ENCODE results near the gene RAPGEF2. TPM values are rescaled to one million over a fixed set of nuclear protein-coding genes. Genes with fewer than 3 reads are reported as not detected.
"Not testable (repeated sequence)": the region's sequence is repeated elsewhere in the genome, so short reads cannot be mapped to it uniquely, and the experiment has no call there.

The RAPGEF2 gene
- total and polyA plus RNA-seq, 2 experiments from 2014 or later = 8.4 to 79.3 TPM

DNA sequence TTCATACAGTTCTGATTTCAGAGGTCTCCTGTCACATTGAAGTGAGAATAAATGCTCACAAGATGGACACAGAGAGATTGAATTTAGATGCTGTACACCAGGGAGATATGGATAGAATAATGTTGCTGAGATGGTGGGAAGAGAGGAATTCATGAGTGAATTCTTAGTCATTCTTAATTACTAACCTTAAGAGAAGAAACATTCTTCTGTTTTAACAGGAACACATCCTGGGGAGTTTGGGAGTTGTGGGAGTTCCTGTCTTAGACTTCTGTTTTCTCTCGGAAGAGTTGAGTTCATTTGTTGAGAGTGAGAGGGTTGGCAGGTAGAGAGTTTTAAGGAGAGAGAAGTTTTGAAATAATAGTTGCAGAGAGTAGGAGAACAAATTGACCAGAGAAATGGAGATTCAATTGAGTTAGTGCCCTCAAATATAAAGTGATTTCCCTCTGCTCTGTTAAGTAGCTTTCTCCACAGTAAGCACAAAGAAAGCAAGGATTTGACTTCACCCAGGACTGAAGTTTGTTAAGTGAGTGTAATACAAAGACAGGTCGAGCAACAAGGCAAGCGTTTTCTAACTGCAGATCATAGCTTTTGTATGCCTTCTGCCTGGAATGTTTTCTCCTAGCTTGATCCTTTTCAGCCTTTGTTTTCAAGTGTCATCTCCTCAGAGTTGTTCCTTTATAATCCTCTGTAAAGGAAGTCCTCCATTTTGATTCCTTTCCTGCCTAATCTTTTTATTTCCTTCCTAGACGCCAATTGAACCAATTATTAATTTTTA is 205.9 kb downstream of the RAPGEF2 start:
- 69% methylated on average over 4 of the region's 4 CpGs for WGBS (ENCODE audit: low lambda C conversion rate, missing lambda C conversion rate)
- Histone ChIP-seq H3K27ac (no peak overlapping the region), H4K20me1 (ENCODE audit: insufficient read depth, poor library complexity, severe bottlenecking) (no peaks in the 10 kb centered on the region), H3K36me3 (replicated peaks; ENCODE audit: insufficient read depth, low read depth) (no peaks in the 10 kb centered on the region), H3K27me3 (no peaks in the 10 kb centered on the region), H3K9me3 (ENCODE audit: low read depth) (no peaks in the 10 kb centered on the region), H2AFZ (no peak overlapping the region), H3K4me2 (no peak overlapping the region), H3K79me2 (peaks cover 18% of the 10 kb centered on the region), H3K9me2 (replicated peaks; ENCODE audit: insufficient read depth) (no peaks in the 10 kb centered on the region), H3K4me3 (no peak overlapping the region), H3K4me1 (ENCODE audit: insufficient read depth) (no peaks in the 10 kb centered on the region)
- DNase-seq (ENCODE audit: low spot score) = no peak
- no peak for TF ChIP-seq EZH2 (IDR thresholded peaks at IDR 0.05; ENCODE audit: borderline replicate concordance)
- TF ChIP-seq, protein P1, sequence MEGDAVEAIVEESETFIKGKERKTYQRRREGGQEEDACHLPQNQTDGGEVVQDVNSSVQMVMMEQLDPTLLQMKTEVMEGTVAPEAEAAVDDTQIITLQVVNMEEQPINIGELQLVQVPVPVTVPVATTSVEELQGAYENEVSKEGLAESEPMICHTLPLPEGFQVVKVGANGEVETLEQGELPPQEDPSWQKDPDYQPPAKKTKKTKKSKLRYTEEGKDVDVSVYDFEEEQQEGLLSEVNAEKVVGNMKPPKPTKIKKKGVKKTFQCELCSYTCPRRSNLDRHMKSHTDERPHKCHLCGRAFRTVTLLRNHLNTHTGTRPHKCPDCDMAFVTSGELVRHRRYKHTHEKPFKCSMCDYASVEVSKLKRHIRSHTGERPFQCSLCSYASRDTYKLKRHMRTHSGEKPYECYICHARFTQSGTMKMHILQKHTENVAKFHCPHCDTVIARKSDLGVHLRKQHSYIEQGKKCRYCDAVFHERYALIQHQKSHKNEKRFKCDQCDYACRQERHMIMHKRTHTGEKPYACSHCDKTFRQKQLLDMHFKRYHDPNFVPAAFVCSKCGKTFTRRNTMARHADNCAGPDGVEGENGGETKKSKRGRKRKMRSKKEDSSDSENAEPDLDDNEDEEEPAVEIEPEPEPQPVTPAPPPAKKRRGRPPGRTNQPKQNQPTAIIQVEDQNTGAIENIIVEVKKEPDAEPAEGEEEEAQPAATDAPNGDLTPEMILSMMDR (IDR thresholded peaks at IDR 0.05; ENCODE audit: poor library complexity) = no peak
- TF ChIP-seq EZH2phosphoT487 (IDR thresholded peaks at IDR 0.05; ENCODE audit: low read depth, severe bottlenecking, unreplicated experiment) = no peak

DNA sequence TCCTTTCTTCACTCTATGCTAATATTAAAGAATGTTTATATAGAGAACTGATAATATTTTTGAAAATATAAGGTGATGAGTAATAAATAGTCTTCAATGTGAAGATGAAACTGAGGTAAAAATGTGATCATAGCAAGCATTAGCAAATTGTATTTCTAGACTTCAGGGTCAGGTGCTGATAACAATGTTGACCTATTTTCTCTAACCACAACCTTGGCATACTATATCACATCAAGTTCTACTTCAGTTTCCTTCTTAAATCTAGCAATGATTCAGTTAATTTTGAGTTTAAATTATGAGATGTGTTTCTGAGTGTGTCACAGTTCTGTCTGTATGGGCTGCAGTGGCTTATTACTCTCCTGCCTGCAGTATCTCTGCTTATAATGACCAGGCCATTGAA is 209.4 kb downstream of the RAPGEF2 start:
- H3K27me3 ChIP-seq = no peaks in the 10 kb centered on the region
- H3K4me3 ChIP-seq = no peak overlapping the region
- H2AFZ ChIP-seq = no peak overlapping the region
- H4K20me1 ChIP-seq (ENCODE audit: insufficient read depth, poor library complexity, severe bottlenecking) = no peaks in the 10 kb centered on the region
- no peak overlapping the region for H3K27ac ChIP-seq
- H3K36me3 ChIP-seq (replicated peaks; ENCODE audit: insufficient read depth, low read depth) = no peaks in the 10 kb centered on the region
- TF ChIP-seq, protein P1 (IDR thresholded peaks at IDR 0.05; ENCODE audit: poor library complexity) = no peak
- TF ChIP-seq EZH2phosphoT487 (IDR thresholded peaks at IDR 0.05; ENCODE audit: low read depth, severe bottlenecking, unreplicated experiment) (no peak), EZH2 (IDR thresholded peaks at IDR 0.05; ENCODE audit: borderline replicate concordance) (no peak)
- no peaks in the 10 kb centered on the region for H3K9me3 ChIP-seq (ENCODE audit: low read depth)
- no peaks in the 10 kb centered on the region for H3K4me1 ChIP-seq (ENCODE audit: insufficient read depth)
- H3K4me2 ChIP-seq = no peak overlapping the region
- no peak for DNase-seq (ENCODE audit: low spot score)
- H3K79me2 ChIP-seq = peaks cover 12% of the 10 kb centered on the region
- no peaks in the 10 kb centered on the region for H3K9me2 ChIP-seq (replicated peaks; ENCODE audit: insufficient read depth)

DNA sequence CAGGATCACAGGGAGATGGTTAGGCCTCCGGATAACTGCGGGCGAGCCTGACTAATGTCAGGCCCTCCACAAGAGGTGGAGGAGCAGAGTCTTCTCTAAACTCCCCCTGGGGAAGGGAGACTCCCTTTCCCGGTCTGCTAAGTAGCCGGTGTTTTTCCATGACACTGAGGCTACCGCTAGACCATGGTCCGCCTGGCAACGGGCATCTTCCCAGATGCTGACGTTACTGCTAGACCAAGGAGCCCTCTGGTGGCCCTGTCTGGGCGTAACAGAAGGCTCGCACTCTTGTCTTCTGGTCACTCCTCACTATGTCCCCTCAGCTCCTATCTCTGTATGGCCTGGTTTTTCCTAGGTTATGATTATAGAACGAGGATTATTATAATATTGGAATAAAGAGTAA is 213.0 kb downstream of the RAPGEF2 start:
- H3K9me3 ChIP-seq (ENCODE audit: low read depth); H3K36me3 ChIP-seq (replicated peaks; ENCODE audit: insufficient read depth, low read depth); H3K27me3 ChIP-seq; H4K20me1 ChIP-seq (ENCODE audit: insufficient read depth, poor library complexity, severe bottlenecking); H3K4me1 ChIP-seq (ENCODE audit: insufficient read depth); H2AFZ ChIP-seq; H3K4me2 ChIP-seq; DNase-seq (ENCODE audit: low spot score); H3K4me3 ChIP-seq; H3K9me2 ChIP-seq (replicated peaks; ENCODE audit: insufficient read depth); H3K27ac ChIP-seq: not testable (repeated sequence)
- 91% methylated on average over 12 of the region's 12 CpGs for WGBS (ENCODE audit: low lambda C conversion rate, missing lambda C conversion rate)
- peaks cover 12% of the 10 kb centered on the region for H3K79me2 ChIP-seq

DNA sequence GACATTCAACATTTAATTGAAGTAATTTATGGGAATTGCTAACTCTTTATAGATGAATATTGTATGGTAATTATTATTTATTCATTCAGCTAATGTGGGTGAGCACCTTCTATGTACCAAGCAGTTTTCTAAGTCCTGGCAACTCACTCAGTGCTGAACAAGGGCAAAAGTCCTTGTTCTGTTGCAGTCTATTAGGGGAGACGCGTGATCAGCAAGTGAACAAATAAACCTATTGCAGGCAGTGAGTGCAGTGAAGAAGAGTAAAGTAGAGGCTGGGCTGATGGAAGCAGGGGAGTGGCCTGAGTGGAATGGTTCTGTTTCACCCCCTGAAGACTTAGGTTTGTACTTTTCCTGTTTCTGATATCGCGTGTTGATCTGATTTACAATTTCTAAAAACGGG is 214.3 kb downstream of the RAPGEF2 start:
- 87% methylated on average over 5 of the region's 5 CpGs for WGBS (ENCODE audit: low lambda C conversion rate, missing lambda C conversion rate)
- H3K27ac ChIP-seq = no peak overlapping the region
- no peaks in the 10 kb centered on the region for H4K20me1 ChIP-seq (ENCODE audit: insufficient read depth, poor library complexity, severe bottlenecking)

More for the DNA sequence above, 214.3 kb downstream of the RAPGEF2 start:
- peak; percentile 8 for DNase-seq (ENCODE audit: low spot score)
- H3K27me3 ChIP-seq = no peaks in the 10 kb centered on the region
- no peaks in the 10 kb centered on the region for H3K36me3 ChIP-seq (replicated peaks; ENCODE audit: insufficient read depth, low read depth)
- no peaks in the 10 kb centered on the region for H3K9me3 ChIP-seq (ENCODE audit: low read depth)
- H3K4me2 ChIP-seq = no peak overlapping the region
- H3K9me2 ChIP-seq (replicated peaks; ENCODE audit: insufficient read depth) = no peaks in the 10 kb centered on the region
- H3K4me3 ChIP-seq = no peak overlapping the region
- no peaks in the 10 kb centered on the region for H3K4me1 ChIP-seq (ENCODE audit: insufficient read depth)
- H3K79me2 ChIP-seq = peaks cover 12% of the 10 kb centered on the region
- TF ChIP-seq, protein P1 (IDR thresholded peaks at IDR 0.05; ENCODE audit: poor library complexity) = no peak
- TF ChIP-seq EZH2phosphoT487 (IDR thresholded peaks at IDR 0.05; ENCODE audit: low read depth, severe bottlenecking, unreplicated experiment) (no peak), EZH2 (IDR thresholded peaks at IDR 0.05; ENCODE audit: borderline replicate concordance) (no peak)
- no peak overlapping the region for H2AFZ ChIP-seq

Measured in hepatocyte (in vitro differentiated cells).